SU-DHL-6 (cell line): ENCODE data around the gene PSMA3.

Source experiments
- H2AFZ ChIP-seq: fragments of 200-600 bp; sonication (generic); 2 replicates; pipeline ENCODE4 v1.6.1; 2014; ENCODE audit warnings: low read depth, mild to moderate bottlenecking, moderate library complexity, mixed read lengths, antibody characterized with exemption, low read length; ENCODE audit not compliant: severe bottlenecking
- H3F3A ChIP-seq: fragments of 200-600 bp; shearing (Covaris generic); 2 replicates; pipeline ENCODE4 v1.6.0; 2016; ENCODE audit warnings: antibody characterized with exemption, mild to moderate bottlenecking; ENCODE audit not compliant: insufficient read depth
- H3K27ac ChIP-seq: fragments of 200-600 bp; sonication (generic); 2 replicates; pipeline ENCODE4 v1.5.1; 2016; ENCODE audit warnings: low read depth, mild to moderate bottlenecking, low read length, moderate library complexity, mixed read lengths
- H3K27me3 ChIP-seq: fragments of 200-600 bp; sonication (generic), shearing (Covaris generic); 2 replicates; pipeline ENCODE4 v1.6.0; 2014; ENCODE audit warnings: mild to moderate bottlenecking, low read length
- H3K36me3 ChIP-seq: fragments of 200-600 bp; sonication (generic); 2 replicates; pipeline ENCODE4 v1.6.1; 2014; ENCODE audit warnings: mild to moderate bottlenecking, low read length, mixed read lengths
- H3K4me2 ChIP-seq: fragments of 300-600, 200-600 bp; shearing (Covaris generic), sonication (generic); 2 replicates; pipeline ENCODE4 v1.6.0; 2014; ENCODE audit warnings: low read length, low read depth, mild to moderate bottlenecking; ENCODE audit not compliant: poor library complexity, severe bottlenecking
- H3K4me3 ChIP-seq: fragments of 200-600 bp; sonication (generic); 2 replicates; pipeline ENCODE4 v1.5.1; 2014; ENCODE audit warnings: antibody characterized with exemption, low read length, mild to moderate bottlenecking, mixed read lengths; ENCODE audit not compliant: insufficient read depth, poor library complexity, severe bottlenecking
- H3K79me2 ChIP-seq: fragments of 200-600 bp; sonication (generic); 2 replicates; pipeline ENCODE4 v1.6.1; 2014; ENCODE audit warnings: mild to moderate bottlenecking, low read length, moderate library complexity; ENCODE audit not compliant: insufficient read depth
- H3K9ac ChIP-seq: fragments of 200-600 bp; sonication (generic); 2 replicates; pipeline ENCODE4 v1.7.0; 2014; ENCODE audit warnings: mild to moderate bottlenecking, low read length
- H3K9me2 ChIP-seq: fragments of 200-600 bp; sonication (generic); replicated peaks from 2 replicates; pipeline ENCODE4 v1.6.1; 2014; ENCODE audit warnings: low read length; ENCODE audit not compliant: insufficient read depth
- H3K9me3 ChIP-seq: fragments of 200-600 bp; sonication (generic); 2 replicates; pipeline ENCODE4 v1.6.1; 2014; ENCODE audit warnings: low read length, mixed read lengths; ENCODE audit not compliant: insufficient read depth
- H4K20me1 ChIP-seq: fragments of 200-600 bp; sonication (generic); 2 replicates; pipeline ENCODE4 v1.6.1; 2014; ENCODE audit warnings: low read depth, mild to moderate bottlenecking, antibody characterized with exemption, low read length, moderate library complexity, mixed read lengths
- EZH2phosphoT487 ChIP-seq: fragments of 200-600 bp; sonication (generic), shearing (Covaris generic); conservative IDR thresholded peaks from 2 replicates; pipeline ENCODE4 v1.6.1; 2018; ENCODE audit warnings: mild to moderate bottlenecking, antibody characterized with exemption, low read length, moderate library complexity, mixed read lengths
- TF ChIP-seq, protein P1 (sequence below): fragments of 200-600 bp; sonication (generic); IDR thresholded peaks from one replicate; pipeline ENCODE4 v1.5.1; 2017; ENCODE audit warnings: antibody characterized with exemption, mild to moderate bottlenecking, low read length, moderate library complexity; ENCODE audit not compliant: insufficient read depth, poor library complexity, severe bottlenecking

The PSMA3 gene

DNA sequence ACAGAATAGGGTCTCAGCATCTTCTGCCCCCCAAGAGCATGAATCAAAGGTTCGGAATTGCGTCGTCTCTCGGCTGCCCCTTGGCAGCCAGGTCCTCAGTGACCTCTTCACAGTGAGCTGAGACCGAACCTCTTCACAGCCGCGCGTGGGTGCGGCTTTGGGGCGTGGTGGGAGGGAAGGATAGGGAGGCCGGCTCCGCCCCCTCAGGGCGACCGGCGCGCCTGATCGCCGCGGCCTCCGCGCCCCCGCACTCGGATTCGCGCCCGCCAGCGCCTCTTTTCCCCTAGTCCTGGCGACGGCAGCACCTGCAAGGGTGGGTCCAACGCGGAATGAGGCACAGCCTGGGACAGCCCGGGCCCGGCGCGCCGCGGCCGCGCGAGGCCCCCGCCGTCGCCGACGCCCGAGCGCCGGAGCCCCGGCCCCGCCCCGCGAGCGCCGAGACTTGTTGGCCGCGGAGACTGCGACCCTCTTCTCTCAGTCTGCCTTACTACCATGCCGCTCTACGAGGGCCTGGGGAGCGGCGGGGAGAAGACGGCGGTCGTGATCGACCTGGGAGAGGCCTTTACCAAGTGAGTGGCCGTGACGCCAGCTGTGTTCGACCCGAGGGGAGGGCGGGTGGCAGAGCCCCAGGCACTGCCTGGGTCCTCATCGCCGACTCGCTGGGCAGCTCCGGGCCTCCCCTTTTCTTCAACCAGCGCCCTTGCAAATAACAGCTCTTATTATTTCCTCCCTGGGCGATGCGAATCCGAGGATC, 44.7 kb upstream of the PSMA3 start, which contains the start of gene ACTR10:
Gene ACTR10, plus strand, starts transcription at position 424 of the 754 bp plus-strand sequence. Its CDS starts 69 bp downstream, at position 493.
- Histone ChIP-seq H3K27ac (peak within 1 kb of the TSS; percentile 46), H2AFZ (peak within 1 kb of the TSS; percentile 100), H3K4me3 (peak within 1 kb of the TSS; percentile 83), H3K79me2 (peaks cover 28% of the 10 kb centered on the region), H3K4me2 (peak within 1 kb of the TSS; percentile 99), H3K27me3 (no peaks in the 10 kb centered on the region), H4K20me1 (no peaks in the 10 kb centered on the region), H3K9me2 (no peaks in the 10 kb centered on the region), H3K9me3 (no peaks in the 10 kb centered on the region), H3K36me3 (peaks cover 3% of the 10 kb centered on the region; the same call in 1 of the 2 replicates), H3K9ac (peak within 1 kb of the TSS; percentile 71), H3F3A (0 out of 2 replicates have a peak, but pooled peaks cover 4% of the 10 kb centered on the region)
- no peak for TF ChIP-seq EZH2phosphoT487
- TF ChIP-seq, protein P1, sequence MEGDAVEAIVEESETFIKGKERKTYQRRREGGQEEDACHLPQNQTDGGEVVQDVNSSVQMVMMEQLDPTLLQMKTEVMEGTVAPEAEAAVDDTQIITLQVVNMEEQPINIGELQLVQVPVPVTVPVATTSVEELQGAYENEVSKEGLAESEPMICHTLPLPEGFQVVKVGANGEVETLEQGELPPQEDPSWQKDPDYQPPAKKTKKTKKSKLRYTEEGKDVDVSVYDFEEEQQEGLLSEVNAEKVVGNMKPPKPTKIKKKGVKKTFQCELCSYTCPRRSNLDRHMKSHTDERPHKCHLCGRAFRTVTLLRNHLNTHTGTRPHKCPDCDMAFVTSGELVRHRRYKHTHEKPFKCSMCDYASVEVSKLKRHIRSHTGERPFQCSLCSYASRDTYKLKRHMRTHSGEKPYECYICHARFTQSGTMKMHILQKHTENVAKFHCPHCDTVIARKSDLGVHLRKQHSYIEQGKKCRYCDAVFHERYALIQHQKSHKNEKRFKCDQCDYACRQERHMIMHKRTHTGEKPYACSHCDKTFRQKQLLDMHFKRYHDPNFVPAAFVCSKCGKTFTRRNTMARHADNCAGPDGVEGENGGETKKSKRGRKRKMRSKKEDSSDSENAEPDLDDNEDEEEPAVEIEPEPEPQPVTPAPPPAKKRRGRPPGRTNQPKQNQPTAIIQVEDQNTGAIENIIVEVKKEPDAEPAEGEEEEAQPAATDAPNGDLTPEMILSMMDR = no peak

DNA sequence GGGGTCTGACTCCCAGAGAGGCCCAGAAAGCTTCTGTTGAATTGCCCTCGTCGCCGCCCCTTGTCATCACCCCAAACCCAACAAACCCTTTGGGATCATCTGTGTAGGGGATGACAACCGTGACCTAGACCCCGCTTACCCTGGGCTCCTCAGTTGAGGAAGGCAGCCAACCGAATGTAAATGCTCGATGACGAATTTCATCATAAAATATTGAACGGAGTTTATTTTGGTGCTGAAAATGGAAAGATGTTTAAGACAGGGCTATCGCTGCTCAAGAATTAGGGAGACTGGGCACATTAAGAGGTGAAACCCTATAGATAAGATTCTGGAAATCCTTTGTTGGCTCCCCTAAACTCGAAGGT, 44.2 kb upstream of the PSMA3 start:
- peak overlapping the region; percentile 71 for H3K9ac ChIP-seq
- H3K4me2 ChIP-seq = peak overlapping the region; percentile 98
- TF ChIP-seq, protein P1 = no peak
- TF ChIP-seq EZH2phosphoT487 = no peak
- no peaks in the 10 kb centered on the region for H3K9me2 ChIP-seq
- peak overlapping the region; percentile 37 for H2AFZ ChIP-seq
- H4K20me1 ChIP-seq = no peaks in the 10 kb centered on the region
- no peaks in the 10 kb centered on the region for H3K9me3 ChIP-seq
- peaks cover 3% of the 10 kb centered on the region; the same call in 1 of the 2 replicates for H3K36me3 ChIP-seq
- H3F3A ChIP-seq = 0 out of 2 replicates have a peak, but pooled peaks cover 4% of the 10 kb centered on the region
- H3K27ac ChIP-seq = peak overlapping the region; percentile 46
- peaks cover 28% of the 10 kb centered on the region for H3K79me2 ChIP-seq
- H3K27me3 ChIP-seq = no peaks in the 10 kb centered on the region
- H3K4me3 ChIP-seq = peak overlapping the region; percentile 83

DNA sequence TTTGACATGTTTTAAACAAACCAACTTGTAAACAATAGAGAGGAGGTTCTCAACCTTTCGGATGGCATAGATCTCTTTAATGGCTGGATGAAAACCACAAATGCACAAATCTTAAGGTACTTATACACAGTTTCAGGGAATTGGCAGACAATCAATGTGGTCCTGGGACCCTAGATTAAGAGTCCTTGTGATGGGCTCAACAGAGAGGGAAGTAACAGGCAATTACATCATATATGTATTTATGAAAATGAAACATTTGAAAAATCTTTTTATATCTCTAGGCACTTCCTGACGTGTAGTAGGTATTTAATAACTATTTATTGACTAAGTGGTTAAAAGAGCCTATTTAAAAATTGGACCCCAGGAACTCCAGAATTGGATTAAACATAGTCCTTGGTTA, 43.8 kb upstream of the PSMA3 start:
- Histone ChIP-seq H4K20me1 (no peaks in the 10 kb centered on the region), H3K79me2 (peaks cover 28% of the 10 kb centered on the region), H3K9me2 (no peaks in the 10 kb centered on the region), H3K9ac (peak overlapping the region; percentile 71), H3F3A (0 out of 2 replicates have a peak, but pooled peaks cover 4% of the 10 kb centered on the region), H3K27me3 (no peaks in the 10 kb centered on the region), H3K9me3 (no peaks in the 10 kb centered on the region), H2AFZ (peak overlapping the region; percentile 37), H3K36me3 (peaks cover 3% of the 10 kb centered on the region; the same call in 1 of the 2 replicates), H3K27ac (peak overlapping the region; percentile 46), H3K4me3 (peak overlapping the region; percentile 83), H3K4me2 (peak overlapping the region; percentile 98)
- TF ChIP-seq EZH2phosphoT487 = no peak
- TF ChIP-seq, protein P1 = no peak
